ENCODE measurements around the gene ACVRL1.

DNA sequence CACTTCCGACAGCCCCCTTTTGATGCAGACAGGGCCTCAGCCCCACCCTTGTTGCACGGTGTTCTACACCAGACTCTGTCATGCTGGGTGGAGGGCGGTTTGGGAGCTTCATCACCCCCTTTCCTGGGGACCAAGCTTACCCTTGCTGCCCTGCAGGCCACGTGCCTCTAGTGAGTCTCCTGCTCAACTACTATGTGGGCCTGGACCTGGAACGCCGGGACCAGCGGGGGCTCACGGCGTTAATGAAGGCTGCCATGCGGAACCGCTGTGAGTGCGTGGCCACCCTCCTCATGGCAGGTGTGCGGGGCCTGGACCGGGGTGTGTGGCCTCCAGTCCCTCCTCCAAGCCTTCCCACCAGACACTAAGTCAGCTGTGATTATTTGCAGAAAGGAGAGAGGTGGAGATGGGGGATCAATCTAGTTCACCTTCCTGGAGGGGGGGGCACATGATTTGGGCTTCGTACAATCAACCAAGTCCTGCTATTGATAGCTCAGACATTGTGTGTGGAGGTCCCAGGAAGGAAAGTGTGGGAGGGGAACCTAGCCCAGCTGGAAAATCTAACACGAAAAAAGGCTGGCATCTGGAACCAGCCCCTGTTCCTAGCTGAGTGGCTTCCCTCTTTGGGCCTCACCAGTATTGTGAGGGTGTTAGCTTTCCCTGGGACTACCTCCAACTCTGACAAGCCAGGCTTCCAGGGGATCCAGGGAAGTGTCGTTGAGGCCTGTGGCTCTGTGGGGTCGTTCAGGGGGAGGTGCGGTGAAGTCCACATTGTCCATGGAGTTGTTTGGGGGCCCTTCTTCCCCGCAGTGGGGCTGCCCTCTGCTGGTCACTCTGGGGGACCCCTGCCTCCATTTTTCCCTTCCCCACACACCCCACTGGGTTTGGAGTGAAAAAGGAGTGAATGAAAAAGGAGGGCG is 17.8 kb upstream of the ACVRL1 start:
- TF ChIP-seq, protein P1, sequence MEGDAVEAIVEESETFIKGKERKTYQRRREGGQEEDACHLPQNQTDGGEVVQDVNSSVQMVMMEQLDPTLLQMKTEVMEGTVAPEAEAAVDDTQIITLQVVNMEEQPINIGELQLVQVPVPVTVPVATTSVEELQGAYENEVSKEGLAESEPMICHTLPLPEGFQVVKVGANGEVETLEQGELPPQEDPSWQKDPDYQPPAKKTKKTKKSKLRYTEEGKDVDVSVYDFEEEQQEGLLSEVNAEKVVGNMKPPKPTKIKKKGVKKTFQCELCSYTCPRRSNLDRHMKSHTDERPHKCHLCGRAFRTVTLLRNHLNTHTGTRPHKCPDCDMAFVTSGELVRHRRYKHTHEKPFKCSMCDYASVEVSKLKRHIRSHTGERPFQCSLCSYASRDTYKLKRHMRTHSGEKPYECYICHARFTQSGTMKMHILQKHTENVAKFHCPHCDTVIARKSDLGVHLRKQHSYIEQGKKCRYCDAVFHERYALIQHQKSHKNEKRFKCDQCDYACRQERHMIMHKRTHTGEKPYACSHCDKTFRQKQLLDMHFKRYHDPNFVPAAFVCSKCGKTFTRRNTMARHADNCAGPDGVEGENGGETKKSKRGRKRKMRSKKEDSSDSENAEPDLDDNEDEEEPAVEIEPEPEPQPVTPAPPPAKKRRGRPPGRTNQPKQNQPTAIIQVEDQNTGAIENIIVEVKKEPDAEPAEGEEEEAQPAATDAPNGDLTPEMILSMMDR (IDR thresholded peaks at IDR 0.05): no peak
- no peak for TF ChIP-seq POLR2A (IDR thresholded peaks at IDR 0.05)
- TF ChIP-seq POLR2AphosphoS5 (IDR thresholded peaks at IDR 0.05): no peak
- TF ChIP-seq EP300 (IDR thresholded peaks at IDR 0.05; ENCODE audit: low read depth): no peak

Data from transverse colon (tissue), 4 donors.